Hepatocyte (in vitro differentiated cells): ENCODE measurements around the gene LMX1A. TPM values are rescaled to one million over a fixed set of nuclear protein-coding genes. Genes with fewer than 3 reads are reported as not detected.

Source experiments
- DNase-seq: peaks from one replicate; pipeline ENCODE4 v3.0.0-alpha.2; 2016; ENCODE audit warnings: low spot score
- H2AFZ ChIP-seq: fragments of 200-600 bp; sonication (generic); 2 replicates; pipeline ENCODE4 v1.6.0; 2016; ENCODE audit warnings: antibody characterized with exemption, mild to moderate bottlenecking
- H3K27ac ChIP-seq: fragments of 200-600 bp; sonication (generic); 2 replicates; pipeline ENCODE4 v1.5.1; 2016; ENCODE audit warnings: mild to moderate bottlenecking
- H3K27me3 ChIP-seq: fragments of 200-600 bp; sonication (generic); 2 replicates; pipeline ENCODE4 v1.6.1; 2016
- H3K36me3 ChIP-seq: fragments of 200-600 bp; sonication (generic); replicated peaks from 2 replicates; pipeline ENCODE4 v1.5.1; 2016; ENCODE audit warnings: low read depth; ENCODE audit not compliant: insufficient read depth
- H3K4me1 ChIP-seq: fragments of 200-600 bp; sonication (generic); 2 replicates; pipeline ENCODE4 v1.5.1; 2016; ENCODE audit warnings: mild to moderate bottlenecking, moderate library complexity; ENCODE audit not compliant: insufficient read depth
- H3K4me2 ChIP-seq: fragments of 200-600 bp; sonication (generic); 2 replicates; pipeline ENCODE4 v1.6.0; 2016
- H3K4me3 ChIP-seq: fragments of 200-600 bp; sonication (generic); 2 replicates; pipeline ENCODE4 v1.5.1; 2016; ENCODE audit warnings: mild to moderate bottlenecking
- H3K79me2 ChIP-seq: fragments of 200-600 bp; sonication (generic); 2 replicates; pipeline ENCODE4 v1.6.0; 2017; ENCODE audit warnings: mild to moderate bottlenecking
- H3K9me2 ChIP-seq: fragments of 200-600 bp; sonication (generic); replicated peaks from 2 replicates; pipeline ENCODE4 v1.6.0; 2017; ENCODE audit warnings: mild to moderate bottlenecking; ENCODE audit not compliant: insufficient read depth
- H3K9me3 ChIP-seq: fragments of 200-600 bp; sonication (generic); 2 replicates; pipeline ENCODE4 v1.5.1; 2016; ENCODE audit warnings: low read depth, mild to moderate bottlenecking
- H4K20me1 ChIP-seq: fragments of 200-600 bp; sonication (generic); 2 replicates; pipeline ENCODE4 v1.6.0; 2016; ENCODE audit warnings: mild to moderate bottlenecking; ENCODE audit not compliant: insufficient read depth, poor library complexity, severe bottlenecking
- CTCF ChIP-seq: fragments of 200-600 bp; sonication (generic); IDR thresholded peaks from 2 replicates; pipeline ENCODE4 v1.5.1; 2016; ENCODE audit warnings: antibody characterized with exemption, mild to moderate bottlenecking; ENCODE audit not compliant: poor library complexity
- EZH2 ChIP-seq: fragments of 200-600 bp; sonication (generic); IDR thresholded peaks from 2 replicates; pipeline ENCODE4 v1.6.1; 2016; ENCODE audit warnings: antibody characterized with exemption, mild to moderate bottlenecking, borderline replicate concordance
- EZH2phosphoT487 ChIP-seq: fragments of 200-600 bp; sonication (generic); IDR thresholded peaks from one replicate; pipeline ENCODE4 v1.6.1; 2018; ENCODE audit warnings: antibody characterized with exemption, mild to moderate bottlenecking, low read depth, moderate library complexity; ENCODE audit not compliant: unreplicated experiment, severe bottlenecking
- WGBS: methylation state at CpG from one replicate; pipeline ENCODE4 v1.1.6; 2016; ENCODE audit warnings: low lambda C conversion rate; ENCODE audit errors: missing lambda C conversion rate; 5-methylcytosine and 5-hydroxymethylcytosine counted together
- polyA plus RNA-seq: library from polyadenylated mRNA; unstranded; fragments of >200 nt; fragmentation: Nextera tagmentation; extraction: Ambion mirVana; gene quantifications from 2 replicates; pipeline ENCODE4 v1.2.1, GENCODE V29; 2016
- total RNA-seq: library from RNA; depleted of rRNA; stranded (reverse); fragments of >200 nt; gene quantifications from 2 replicates; pipeline ENCODE4 v1.2.3, GENCODE V29; 2014

Gene LMX1A
- total and polyA plus RNA-seq, 2 experiments from 2014 or later: not detected

GRCh38 chr1:165313903-165314302 is 42.6 kb downstream of the LMX1A start:
- Histone ChIP-seq H3K4me1 (no peaks in the 10 kb centered on the region), H3K36me3 (no peaks in the 10 kb centered on the region), H3K4me3 (no peak overlapping the region), H3K4me2 (no peak overlapping the region), H4K20me1 (no peaks in the 10 kb centered on the region), H3K27ac (no peak overlapping the region), H3K79me2 (no peaks in the 10 kb centered on the region), H3K9me2 (no peaks in the 10 kb centered on the region), H3K27me3 (peaks cover 11% of the 10 kb centered on the region), H3K9me3 (no peaks in the 10 kb centered on the region), H2AFZ (no peak overlapping the region)
- WGBS: 61% methylated on average over 4 of the region's 4 CpGs
- TF ChIP-seq EZH2 (no peak), CTCF (no peak), EZH2phosphoT487 (no peak)
- DNase-seq: no peak

GRCh38 chr1:165312591-165312990 is 43.9 kb downstream of the LMX1A start:
- DNase-seq: no peak
- H3K36me3 ChIP-seq: no peaks in the 10 kb centered on the region
- H3K9me2 ChIP-seq: no peaks in the 10 kb centered on the region
- no peaks in the 10 kb centered on the region for H4K20me1 ChIP-seq
- H3K27ac ChIP-seq: no peak overlapping the region
- no peaks in the 10 kb centered on the region for H3K79me2 ChIP-seq
- H3K4me3 ChIP-seq: no peak overlapping the region
- no peaks in the 10 kb centered on the region for H3K4me1 ChIP-seq
- H2AFZ ChIP-seq: no peak overlapping the region
- peaks cover 11% of the 10 kb centered on the region for H3K27me3 ChIP-seq
- no peak for TF ChIP-seq CTCF
- TF ChIP-seq EZH2phosphoT487: no peak
- no peak for TF ChIP-seq EZH2
- H3K4me2 ChIP-seq: no peak overlapping the region
- H3K9me3 ChIP-seq: no peaks in the 10 kb centered on the region
- 93% methylated on average over 2 of the region's 2 CpGs for WGBS

- H3K79me2 ChIP-seq: no peaks in the 10 kb centered on the region
- H4K20me1 ChIP-seq: no peaks in the 10 kb centered on the region
- H3K4me3 ChIP-seq: no peak overlapping the region
- no peaks in the 10 kb centered on the region for H3K9me2 ChIP-seq
- H2AFZ ChIP-seq: no peak overlapping the region
- 83% methylated on average over 6 of the region's 6 CpGs for WGBS
- no peaks in the 10 kb centered on the region for H3K9me3 ChIP-seq
- no peak overlapping the region for H3K27ac ChIP-seq
- H3K27me3 ChIP-seq: no peaks in the 10 kb centered on the region
- no peaks in the 10 kb centered on the region for H3K36me3 ChIP-seq
- H3K4me2 ChIP-seq: no peak overlapping the region
- no peak for DNase-seq
- no peaks in the 10 kb centered on the region for H3K4me1 ChIP-seq
- no peak for TF ChIP-seq CTCF
- no peak for TF ChIP-seq EZH2
- TF ChIP-seq EZH2phosphoT487: no peak
Measured at GRCh38 chr1:165306543-165307434, 49.7 kb downstream of the LMX1A start.
